GM12878 (cell line): ENCODE measurements around the gene DNAH9.

Experiments used
- ATF7 ChIP-seq: fragments of 450-650 bp; IDR thresholded peaks from 2 replicates; pipeline ENCODE4 v1.6.1; 2016; ENCODE audit warnings: low read depth, mild to moderate bottlenecking
- CTCF ChIP-seq, 3 experiments: IDR thresholded peaks in 2 of 3; conservative IDR thresholded peaks in 1 of 3; 2 replicates each; pipeline ENCODE4 v1.5.1; 2011; ENCODE audit warnings: low read depth in 3 of 3, low read length in 3 of 3, mild to moderate bottlenecking in 3 of 3, control low read depth in 2 of 3, moderate library complexity in 2 of 3, inconsistent platforms in 1 of 3, mixed read lengths in 1 of 3; ENCODE audit not compliant: control insufficient read depth in 2 of 3, insufficient read depth in 1 of 3; ENCODE audit errors: extremely low read depth in 1 of 3
- EZH2 ChIP-seq: IDR thresholded peaks from 2 replicates; pipeline ENCODE4 v1.6.1; 2012; ENCODE audit warnings: low read depth, mild to moderate bottlenecking, control low read depth, inconsistent platforms, low read length, borderline replicate concordance; ENCODE audit not compliant: control insufficient read depth
- MYC ChIP-seq: IDR thresholded peaks from 2 replicates; pipeline ENCODE4 v1.6.1; 2011; ENCODE audit warnings: mild to moderate bottlenecking, low read length, moderate library complexity, inconsistent platforms; ENCODE audit not compliant: insufficient read depth, insufficient replicate concordance, insufficient read length, severe bottlenecking
- NFYB ChIP-seq: IDR thresholded peaks from 2 replicates; pipeline ENCODE4 v1.6.1; 2011; ENCODE audit warnings: low read depth, mild to moderate bottlenecking, low read length, improper control_type of control experiment, moderate library complexity; ENCODE audit not compliant: insufficient read depth
- NRF1 ChIP-seq: conservative IDR thresholded peaks from 2 replicates; pipeline ENCODE4 v1.6.1; 2011; ENCODE audit warnings: mild to moderate bottlenecking, low read depth, low read length, improper control_type of control experiment
- POLR2A ChIP-seq: IDR thresholded peaks from 2 replicates; pipeline ENCODE4 v1.6.1; 2011; ENCODE audit warnings: low read depth, mild to moderate bottlenecking, low read length
- POLR2AphosphoS2 ChIP-seq: IDR thresholded peaks from 2 replicates; pipeline ENCODE4 v1.6.1; 2011; ENCODE audit warnings: low read depth, mild to moderate bottlenecking, low read length, improper control_type of control experiment, moderate library complexity
- POLR2AphosphoS5 ChIP-seq: IDR thresholded peaks from 2 replicates; pipeline ENCODE4 v1.6.1; 2011; ENCODE audit warnings: mild to moderate bottlenecking, low read length, inconsistent platforms
- SIN3A ChIP-seq: IDR thresholded peaks from 2 replicates; pipeline ENCODE4 v1.6.1; 2012; ENCODE audit warnings: low read depth, low read length, improper control_type of control experiment
- ZNF274 ChIP-seq: IDR thresholded peaks from one replicate; pipeline ENCODE4 v1.8.0; 2011; ENCODE audit not compliant: insufficient read length, insufficient read depth
- TF ChIP-seq, protein P1 (sequence below): IDR thresholded peaks from 2 replicates; pipeline ENCODE4 v1.6.1; 2012; ENCODE audit warnings: mild to moderate bottlenecking, low read depth, low read length

DNA sequence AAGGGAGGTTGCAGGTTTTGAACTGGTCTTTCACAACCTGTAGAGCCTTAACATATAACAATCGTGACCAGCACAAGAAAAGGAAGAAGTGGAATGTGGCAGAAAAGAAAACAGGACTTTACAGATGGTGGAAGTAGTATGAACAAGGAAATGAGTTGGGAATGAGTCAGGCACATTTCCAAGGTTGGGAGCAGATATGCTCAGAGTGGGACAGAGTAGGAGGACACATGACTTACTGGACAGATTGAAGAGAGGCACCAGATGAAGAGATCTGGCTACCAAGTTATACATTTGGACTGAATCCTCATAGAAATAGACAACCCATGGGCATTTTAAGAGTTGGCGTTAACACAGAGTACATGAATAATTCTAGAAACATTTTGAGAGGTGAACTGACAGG lies 303.7 kb downstream of the DNAH9 start:
- no peak for TF ChIP-seq CTCF (IDR thresholded peaks at IDR 0.05 in 2 of 3, conservative IDR thresholded peaks at IDR 0.05 in 1 of 3; ENCODE audit: control insufficient read depth in 2 of 3, extremely low read depth in 1 of 3, insufficient read depth in 1 of 3, low read depth in 3 of 3, low read length in 3 of 3)
- no peak for TF ChIP-seq POLR2A
- TF ChIP-seq NFYB, result no peak
- TF ChIP-seq, protein P1, sequence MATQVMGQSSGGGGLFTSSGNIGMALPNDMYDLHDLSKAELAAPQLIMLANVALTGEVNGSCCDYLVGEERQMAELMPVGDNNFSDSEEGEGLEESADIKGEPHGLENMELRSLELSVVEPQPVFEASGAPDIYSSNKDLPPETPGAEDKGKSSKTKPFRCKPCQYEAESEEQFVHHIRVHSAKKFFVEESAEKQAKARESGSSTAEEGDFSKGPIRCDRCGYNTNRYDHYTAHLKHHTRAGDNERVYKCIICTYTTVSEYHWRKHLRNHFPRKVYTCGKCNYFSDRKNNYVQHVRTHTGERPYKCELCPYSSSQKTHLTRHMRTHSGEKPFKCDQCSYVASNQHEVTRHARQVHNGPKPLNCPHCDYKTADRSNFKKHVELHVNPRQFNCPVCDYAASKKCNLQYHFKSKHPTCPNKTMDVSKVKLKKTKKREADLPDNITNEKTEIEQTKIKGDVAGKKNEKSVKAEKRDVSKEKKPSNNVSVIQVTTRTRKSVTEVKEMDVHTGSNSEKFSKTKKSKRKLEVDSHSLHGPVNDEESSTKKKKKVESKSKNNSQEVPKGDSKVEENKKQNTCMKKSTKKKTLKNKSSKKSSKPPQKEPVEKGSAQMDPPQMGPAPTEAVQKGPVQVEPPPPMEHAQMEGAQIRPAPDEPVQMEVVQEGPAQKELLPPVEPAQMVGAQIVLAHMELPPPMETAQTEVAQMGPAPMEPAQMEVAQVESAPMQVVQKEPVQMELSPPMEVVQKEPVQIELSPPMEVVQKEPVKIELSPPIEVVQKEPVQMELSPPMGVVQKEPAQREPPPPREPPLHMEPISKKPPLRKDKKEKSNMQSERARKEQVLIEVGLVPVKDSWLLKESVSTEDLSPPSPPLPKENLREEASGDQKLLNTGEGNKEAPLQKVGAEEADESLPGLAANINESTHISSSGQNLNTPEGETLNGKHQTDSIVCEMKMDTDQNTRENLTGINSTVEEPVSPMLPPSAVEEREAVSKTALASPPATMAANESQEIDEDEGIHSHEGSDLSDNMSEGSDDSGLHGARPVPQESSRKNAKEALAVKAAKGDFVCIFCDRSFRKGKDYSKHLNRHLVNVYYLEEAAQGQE, result no peak
- TF ChIP-seq SIN3A, result no peak
- TF ChIP-seq POLR2AphosphoS5, result no peak
- no peak for TF ChIP-seq ATF7
- TF ChIP-seq ZNF274, result no peak
- TF ChIP-seq POLR2AphosphoS2, result no peak
- TF ChIP-seq MYC, result no peak
- TF ChIP-seq EZH2, result no peak
- TF ChIP-seq NRF1, result no peak
